GM20000 (cell line): ENCODE measurements around the gene OR4N5.
"Not testable (repeated sequence)": the region's sequence is repeated elsewhere in the genome, so short reads cannot be mapped to it uniquely, and the experiment has no call there.

Source experiments
- DNase-seq: peaks from one replicate; pipeline ENCODE4 v3.0.0; 2012; ENCODE audit warnings: low spot score
- TF ChIP-seq, protein P1 (sequence below): IDR thresholded peaks from 2 replicates; pipeline ENCODE4 v1.5.1; 2012; ENCODE audit warnings: mild to moderate bottlenecking, control low read depth; ENCODE audit errors: extremely low read depth, missing control alignments

Gene OR4N5, protein sequence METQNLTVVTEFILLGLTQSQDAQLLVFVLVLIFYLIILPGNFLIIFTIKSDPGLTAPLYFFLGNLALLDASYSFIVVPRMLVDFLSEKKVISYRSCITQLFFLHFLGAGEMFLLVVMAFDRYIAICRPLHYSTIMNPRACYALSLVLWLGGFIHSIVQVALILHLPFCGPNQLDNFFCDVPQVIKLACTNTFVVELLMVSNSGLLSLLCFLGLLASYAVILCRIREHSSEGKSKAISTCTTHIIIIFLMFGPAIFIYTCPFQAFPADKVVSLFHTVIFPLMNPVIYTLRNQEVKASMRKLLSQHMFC

DNA sequence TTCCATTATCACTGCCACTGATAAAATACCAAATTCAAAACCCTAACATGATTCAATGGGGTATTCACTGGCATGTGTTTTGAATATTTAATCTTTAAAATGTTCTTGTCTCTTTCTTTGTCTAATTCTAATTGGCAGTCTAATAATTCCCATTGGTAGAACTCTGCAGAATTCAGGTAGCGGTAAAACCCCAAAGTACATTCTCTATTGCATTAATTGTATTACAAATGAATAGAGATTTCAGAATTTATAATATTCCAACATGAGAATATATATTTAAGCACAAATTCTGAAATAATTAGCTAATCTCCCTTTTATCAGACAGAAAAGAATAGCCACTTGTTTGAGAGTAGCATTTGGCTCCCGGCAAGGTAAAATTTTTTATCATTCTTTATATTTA is at the start of gene OR4N5:
TSS of gene OR4N5 (plus strand) at position 301 of the 400 bp plus-strand sequence. CDS start 4,916 bp downstream, outside the sequence.
- DNase-seq, result no peak
- TF ChIP-seq, protein P1, sequence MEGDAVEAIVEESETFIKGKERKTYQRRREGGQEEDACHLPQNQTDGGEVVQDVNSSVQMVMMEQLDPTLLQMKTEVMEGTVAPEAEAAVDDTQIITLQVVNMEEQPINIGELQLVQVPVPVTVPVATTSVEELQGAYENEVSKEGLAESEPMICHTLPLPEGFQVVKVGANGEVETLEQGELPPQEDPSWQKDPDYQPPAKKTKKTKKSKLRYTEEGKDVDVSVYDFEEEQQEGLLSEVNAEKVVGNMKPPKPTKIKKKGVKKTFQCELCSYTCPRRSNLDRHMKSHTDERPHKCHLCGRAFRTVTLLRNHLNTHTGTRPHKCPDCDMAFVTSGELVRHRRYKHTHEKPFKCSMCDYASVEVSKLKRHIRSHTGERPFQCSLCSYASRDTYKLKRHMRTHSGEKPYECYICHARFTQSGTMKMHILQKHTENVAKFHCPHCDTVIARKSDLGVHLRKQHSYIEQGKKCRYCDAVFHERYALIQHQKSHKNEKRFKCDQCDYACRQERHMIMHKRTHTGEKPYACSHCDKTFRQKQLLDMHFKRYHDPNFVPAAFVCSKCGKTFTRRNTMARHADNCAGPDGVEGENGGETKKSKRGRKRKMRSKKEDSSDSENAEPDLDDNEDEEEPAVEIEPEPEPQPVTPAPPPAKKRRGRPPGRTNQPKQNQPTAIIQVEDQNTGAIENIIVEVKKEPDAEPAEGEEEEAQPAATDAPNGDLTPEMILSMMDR, result no peak

DNA sequence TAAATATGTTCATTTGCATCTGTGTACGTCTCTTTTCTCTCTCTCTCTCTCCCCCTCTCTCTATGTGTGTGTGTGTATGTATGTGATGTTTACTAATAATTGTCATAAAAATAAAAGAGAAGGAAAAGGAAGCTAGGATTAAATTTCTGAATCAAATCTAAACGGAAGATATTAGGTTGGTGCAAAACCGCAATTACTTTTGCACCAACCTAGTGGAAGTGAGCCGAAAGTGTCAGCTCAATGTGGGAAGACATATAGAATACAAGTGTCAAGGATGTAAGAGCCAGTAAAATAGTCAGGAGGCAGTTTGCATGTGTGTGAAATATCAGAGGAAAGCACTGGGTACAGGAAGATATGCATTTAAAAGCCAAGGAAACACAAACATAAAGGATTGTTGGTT is 46.6 kb upstream of the OR4N5 start:
- TF ChIP-seq, protein P1, result no peak
- no peak for DNase-seq

DNA sequence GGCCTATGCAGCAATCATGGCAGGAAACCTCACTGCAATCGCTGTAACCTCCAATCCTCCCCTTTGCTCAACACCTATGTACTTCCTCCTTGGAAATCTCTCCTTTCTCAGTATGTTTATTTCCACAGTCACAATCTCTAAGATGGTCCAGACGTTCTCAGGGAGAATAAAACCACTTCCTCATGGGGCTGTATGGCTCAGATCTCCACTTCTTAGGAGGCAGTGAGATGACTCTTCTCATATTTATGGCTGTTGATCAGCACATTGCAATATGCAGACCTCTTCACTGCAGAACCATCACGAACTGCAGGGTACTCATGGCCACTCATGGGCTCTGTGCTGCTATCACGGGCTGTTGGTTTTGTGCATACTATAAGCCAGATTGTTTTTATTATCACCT is 45.2 kb upstream of the OR4N5 start:
- DNase-seq, result no peak
- TF ChIP-seq, protein P1, result no peak

DNA sequence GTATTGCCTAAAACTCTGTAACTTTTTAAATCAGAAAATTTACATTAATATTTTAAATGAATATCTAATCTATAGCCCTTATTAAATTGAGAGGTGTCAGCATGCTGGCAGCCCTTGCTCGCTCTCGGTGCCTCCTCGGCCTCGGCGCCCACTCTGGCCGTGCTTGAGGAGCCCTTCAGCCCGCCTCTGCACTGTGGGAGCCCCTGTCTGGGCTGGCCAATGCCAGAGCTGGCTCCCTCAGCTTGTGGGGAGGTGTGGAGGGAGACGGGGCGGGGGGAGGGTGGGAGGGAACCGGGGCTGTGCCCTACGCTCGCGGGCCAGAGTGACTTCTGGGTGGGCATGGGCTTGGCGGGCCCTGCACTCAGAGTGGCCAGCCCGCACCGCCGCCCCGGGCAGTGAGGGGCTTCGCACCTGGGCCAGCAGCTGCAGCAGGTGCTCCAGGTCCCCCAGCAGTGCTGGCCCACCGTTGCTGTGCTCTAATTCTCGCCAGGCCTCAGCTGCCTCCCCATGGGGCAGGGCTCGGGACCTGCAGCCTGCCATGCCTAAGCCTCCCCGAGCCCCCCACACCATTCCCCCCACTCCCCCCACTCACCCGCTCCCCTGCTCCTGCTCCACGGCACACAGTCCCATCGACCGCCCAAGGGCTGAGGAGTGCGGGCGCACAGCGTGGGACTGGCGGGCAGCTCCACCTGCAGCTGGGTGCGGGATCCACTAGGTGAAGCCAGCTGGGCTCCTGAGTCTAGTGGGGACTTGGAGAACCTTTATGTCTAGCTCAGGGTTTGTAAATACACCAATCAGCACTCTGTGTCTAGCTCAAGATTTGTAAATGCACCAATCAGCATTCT is 39.5 kb upstream of the OR4N5 start:
- DNase-seq, result not testable (repeated sequence)

DNA sequence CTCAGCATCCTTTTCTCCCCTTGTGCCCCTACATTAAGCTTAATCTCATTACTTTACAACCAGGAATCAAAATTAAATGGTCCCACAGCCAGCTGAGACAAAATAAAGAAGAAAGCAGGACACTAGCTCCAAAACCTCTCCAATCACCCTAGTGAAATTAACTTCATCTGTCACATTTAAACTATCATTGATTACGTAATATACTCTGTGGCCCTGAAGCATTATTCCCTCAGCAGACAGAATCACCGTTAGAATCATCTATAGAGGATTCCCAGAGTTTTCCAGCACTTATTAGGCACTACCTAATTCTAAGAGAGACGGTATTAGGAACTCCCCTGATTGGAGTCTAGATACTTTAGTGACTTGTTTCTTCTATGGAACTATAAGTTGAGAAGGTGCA is 28.2 kb upstream of the OR4N5 start, which contains the start of gene OR4K17:
TSS of gene OR4K17 (plus strand) at position 302 of the 400 bp plus-strand sequence. CDS start 6,761 bp downstream, outside the sequence.
- TF ChIP-seq, protein P1, result no peak
- DNase-seq, result no peak

DNA sequence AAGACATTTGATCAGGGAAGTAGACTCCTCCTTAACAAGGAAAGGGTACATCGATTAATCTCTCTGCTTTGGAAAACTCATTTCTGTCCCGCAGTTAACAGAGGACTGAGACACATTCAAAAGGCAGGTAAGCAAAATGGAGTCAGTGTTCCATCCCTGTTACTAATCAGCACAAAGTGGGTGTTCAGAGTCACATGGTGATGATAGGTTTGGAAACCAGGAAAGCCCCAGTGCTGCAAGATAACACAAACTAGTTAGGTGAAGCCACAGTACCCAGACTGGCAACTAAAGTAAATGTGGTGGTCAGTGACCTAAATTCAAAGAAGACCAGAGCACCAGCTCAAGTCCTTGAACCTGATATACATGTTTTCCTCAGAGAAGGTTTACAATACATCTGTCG is 26.3 kb upstream of the OR4N5 start:
- TF ChIP-seq, protein P1, result no peak
- no peak for DNase-seq

DNA sequence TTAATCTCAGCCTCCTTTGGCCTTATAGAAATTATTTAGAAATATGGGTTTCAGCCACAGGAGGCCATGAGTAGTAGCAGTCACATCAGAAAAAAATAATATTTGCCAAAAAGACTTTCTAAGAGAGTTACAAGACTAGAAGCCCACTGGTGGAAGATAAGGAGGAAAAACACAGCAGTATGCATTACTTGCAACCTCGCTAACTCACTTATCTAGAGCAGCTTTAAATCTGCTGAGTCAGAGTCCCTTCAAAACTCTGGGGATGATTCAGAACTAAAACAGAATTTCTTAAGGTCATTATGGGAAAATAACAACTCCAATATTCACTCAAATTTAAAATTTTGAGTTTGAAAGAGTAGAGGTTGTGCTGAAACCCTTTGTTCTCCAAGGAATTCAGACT is 21.9 kb upstream of the OR4N5 start:
- no peak for DNase-seq
- TF ChIP-seq, protein P1, result no peak
